H9 (cell line): ENCODE results near the gene CRAMP1. TPM values are rescaled to one million over a fixed set of nuclear protein-coding genes. Genes with fewer than 3 reads are reported as not detected.

Source experiments
- DNase-seq: peaks from one replicate; pipeline ENCODE4 v3.0.0-alpha.2; 2017
- H2AFZ ChIP-seq: one replicate; pipeline ENCODE4 v1.6.1; 2013; ENCODE audit warnings: mild to moderate bottlenecking, low read length, control low read depth, moderate library complexity
- H2AK5ac ChIP-seq: 2 replicates; pipeline ENCODE4 v1.6.1; 2013; ENCODE audit warnings: low read length, control low read depth, mixed read lengths; ENCODE audit not compliant: insufficient read length
- H2BK120ac ChIP-seq: one replicate; pipeline ENCODE4 v1.6.1; 2013; ENCODE audit warnings: low read depth, mild to moderate bottlenecking, low read length, control low read depth, inconsistent platforms; ENCODE audit not compliant: poor library complexity, severe bottlenecking
- H2BK12ac ChIP-seq: 2 replicates; pipeline ENCODE4 v1.6.1; 2013; ENCODE audit warnings: low read length, control low read depth, mixed read lengths, low read depth; ENCODE audit not compliant: insufficient read length
- H2BK15ac ChIP-seq: 2 replicates; pipeline ENCODE4 v1.6.1; 2013; ENCODE audit warnings: low read depth, low read length, control low read depth
- H2BK20ac ChIP-seq: one replicate; pipeline ENCODE4 v1.6.1; 2013; ENCODE audit warnings: low read depth, mild to moderate bottlenecking, low read length, control low read depth, inconsistent platforms; ENCODE audit not compliant: poor library complexity, severe bottlenecking
- H2BK5ac ChIP-seq: 2 replicates; pipeline ENCODE4 v1.6.1; 2013; ENCODE audit warnings: low read length, control low read depth, mixed read lengths; ENCODE audit not compliant: insufficient read length
- H3K14ac ChIP-seq: 2 replicates; pipeline ENCODE4 v1.6.1; 2013; ENCODE audit warnings: low read length, control low read depth; ENCODE audit not compliant: insufficient read depth
- H3K18ac ChIP-seq: 2 replicates; pipeline ENCODE4 v1.6.1; 2013; ENCODE audit warnings: low read depth, mild to moderate bottlenecking, mixed read lengths, low read length, control low read depth; ENCODE audit not compliant: insufficient read length
- H3K23ac ChIP-seq: 2 replicates; pipeline ENCODE4 v1.6.1; 2013; ENCODE audit warnings: low read length, control low read depth, mixed read lengths, low read depth; ENCODE audit not compliant: insufficient read length
- H3K23me2 ChIP-seq: 2 replicates; pipeline ENCODE4 v1.6.1; 2013; ENCODE audit warnings: low read depth, mild to moderate bottlenecking, mixed read lengths, low read length, control low read depth; ENCODE audit not compliant: insufficient read length, poor library complexity, severe bottlenecking
- H3K27ac ChIP-seq: 2 replicates; pipeline ENCODE4 v1.5.1; 2013; ENCODE audit warnings: low read length, control low read depth, mixed read lengths, low read depth; ENCODE audit not compliant: insufficient read length
- H3K27me3 ChIP-seq: 2 replicates; pipeline ENCODE4 v1.6.1; 2013; ENCODE audit warnings: low read length, control low read depth, inconsistent platforms; ENCODE audit not compliant: insufficient read depth
- H3K4ac ChIP-seq: 2 replicates; pipeline ENCODE4 v1.6.1; 2013; ENCODE audit warnings: low read depth, mild to moderate bottlenecking, control low read depth, inconsistent platforms, low read length, moderate library complexity
- H3K4me1 ChIP-seq: 2 replicates; pipeline ENCODE4 v1.6.1; 2013; ENCODE audit warnings: low read length, control low read depth, inconsistent platforms; ENCODE audit not compliant: insufficient read depth
- H3K4me2 ChIP-seq: 2 replicates; pipeline ENCODE4 v1.6.1; 2013; ENCODE audit warnings: low read length, control low read depth, mixed read lengths; ENCODE audit not compliant: insufficient read length, insufficient read depth
- H3K56ac ChIP-seq: 2 replicates; pipeline ENCODE4 v1.6.1; 2013; ENCODE audit warnings: low read depth, mild to moderate bottlenecking, mixed read lengths, low read length, control low read depth; ENCODE audit not compliant: insufficient read length
- H3K79me1 ChIP-seq: 2 replicates; pipeline ENCODE4 v1.6.1; 2013; ENCODE audit warnings: low read depth, mild to moderate bottlenecking, moderate library complexity, low read length, control low read depth, inconsistent platforms; ENCODE audit not compliant: insufficient read depth, poor library complexity, severe bottlenecking
- H3K79me2 ChIP-seq: 2 replicates; pipeline ENCODE4 v1.6.1; 2013; ENCODE audit warnings: low read length, control low read depth, inconsistent platforms; ENCODE audit not compliant: insufficient read depth
- H3K9ac ChIP-seq: 2 replicates; pipeline ENCODE4 v1.6.1; 2013; ENCODE audit warnings: low read length, control low read depth, mixed read lengths; ENCODE audit not compliant: insufficient read length; ENCODE audit errors: extremely low read depth
- H3K9me3 ChIP-seq: one replicate; pipeline ENCODE4 v1.6.1; 2013; ENCODE audit warnings: low read depth, low read length, inconsistent platforms; ENCODE audit not compliant: control insufficient read depth
- H3T11ph ChIP-seq: one replicate; pipeline ENCODE4 v1.6.1; 2013; ENCODE audit warnings: mild to moderate bottlenecking, low read length, control low read depth, inconsistent platforms
- H4K20me1 ChIP-seq: one replicate; pipeline ENCODE4 v1.6.1; 2013; ENCODE audit not compliant: control insufficient read depth, insufficient read length, insufficient read depth
- H4K5ac ChIP-seq: 2 replicates; pipeline ENCODE4 v1.6.1; 2013; ENCODE audit warnings: low read depth, mild to moderate bottlenecking, mixed read lengths, low read length, control low read depth; ENCODE audit not compliant: insufficient read length
- H4K8ac ChIP-seq: replicated peaks from 2 replicates; pipeline ENCODE4 v1.6.1; 2013; ENCODE audit warnings: low read length, control low read depth, mixed read lengths, low read depth; ENCODE audit not compliant: insufficient read length
- H4K91ac ChIP-seq: 2 replicates; pipeline ENCODE4 v1.6.1; 2013; ENCODE audit warnings: low read depth, mild to moderate bottlenecking, moderate library complexity, mixed read lengths, low read length, control low read depth; ENCODE audit not compliant: insufficient read length
- H3K27ac Mint-ChIP-seq, 3 experiments: 2 replicates in 2 of 3; 3 replicates in 1 of 3; pipeline ENCODE4 v1.8.0; 2020 to 2021; ENCODE audit warnings: mixed read lengths in 3 of 3, mild to moderate bottlenecking in 1 of 3, moderate library complexity in 1 of 3
- H3K27me3 Mint-ChIP-seq: 2 replicates; pipeline ENCODE4 v1.8.0; 2021; ENCODE audit warnings: low read depth, mild to moderate bottlenecking, moderate library complexity, mixed read lengths
- H3K36me3 Mint-ChIP-seq, 3 experiments: 2 replicates in 2 of 3; 3 replicates in 1 of 3; pipeline ENCODE4 v1.8.0; 2020 to 2021; ENCODE audit warnings: low read depth in 3 of 3, mixed read lengths in 3 of 3; ENCODE audit not compliant: insufficient read depth in 1 of 3
- H3K4me1 Mint-ChIP-seq, 2 experiments: 2 replicates each; pipeline ENCODE4 v1.8.0; 2020; ENCODE audit warnings: mixed read lengths in 2 of 2
- H3K4me3 Mint-ChIP-seq, 2 experiments: 2 replicates in 1 of 2; 3 replicates in 1 of 2; pipeline ENCODE4 v1.8.0; 2020 to 2021; ENCODE audit warnings: mild to moderate bottlenecking in 2 of 2, mixed read lengths in 2 of 2, moderate library complexity in 1 of 2
- H3K9me3 Mint-ChIP-seq, 2 experiments: 2 replicates in 1 of 2; 3 replicates in 1 of 2; pipeline ENCODE4 v1.8.0; 2020; ENCODE audit warnings: mild to moderate bottlenecking in 2 of 2, mixed read lengths in 2 of 2, moderate library complexity in 1 of 2
- CTCF ChIP-seq: fragments of 200-600 bp; sonication (generic); conservative IDR thresholded peaks from 3 replicates; pipeline ENCODE4 v1.8.0; 2021; ENCODE audit warnings: antibody characterized with exemption, mild to moderate bottlenecking
- WGBS: extraction: QIAGEN DNeasy Blood & Tissue Kit; methylation state at CpG from one replicate; pipeline ENCODE4 v1.1.7; 2013; ENCODE audit warnings: missing lambda C conversion rate, low lambda C conversion rate, mixed read lengths; ENCODE audit not compliant: insufficient read length; ENCODE audit errors: extremely low coverage; 5-methylcytosine and 5-hydroxymethylcytosine counted together
- total RNA-seq: library from RNA; stranded (reverse); gene quantifications from 2 replicates; pipeline ENCODE4 v1.2.1, GENCODE V29; 2021

CRAMP1 gene
- total RNA-seq, 1 experiment from 2014 or later: 46.2 TPM

DNA sequence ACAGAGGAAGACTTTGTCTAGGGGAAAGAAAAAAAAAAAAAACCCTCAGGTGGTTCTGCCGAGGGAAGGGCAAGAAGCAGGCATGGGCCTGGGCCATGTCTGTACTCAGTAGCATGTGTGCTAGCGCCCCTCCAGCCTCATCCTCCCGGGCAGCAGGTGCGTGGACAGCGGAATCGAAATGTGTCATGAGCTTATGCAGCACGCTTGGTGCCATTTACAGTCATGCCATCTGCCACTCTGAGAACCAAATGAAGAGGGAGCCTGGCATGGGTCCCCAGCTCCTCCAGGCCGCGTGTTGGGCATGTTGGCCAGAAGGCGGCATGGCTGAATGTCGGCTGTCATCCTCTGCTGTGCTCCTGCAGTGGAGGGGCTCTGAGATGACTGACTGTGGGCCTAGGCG, 31.4 kb downstream of the CRAMP1 start:
- H3K9ac ChIP-seq: no peak overlapping the region
- H2AK5ac ChIP-seq: no peak overlapping the region
- no peak overlapping the region for H3K27ac ChIP-seq
- H3K27me3 ChIP-seq: no peaks in the 10 kb centered on the region
- TF ChIP-seq CTCF: no peak
- H2BK15ac ChIP-seq: no peak overlapping the region
- no peak overlapping the region for H2BK120ac ChIP-seq
- H2BK20ac ChIP-seq: no peak overlapping the region
- no peaks in the 10 kb centered on the region for H3K9me3 Mint-ChIP-seq
- DNase-seq: no peak
- no peak overlapping the region for H4K8ac ChIP-seq
- no peak overlapping the region for H3K4me2 ChIP-seq
- H3K4ac ChIP-seq: no peak overlapping the region
- no CpG with 5 or more reads among the region's 12 CpGs for WGBS
- H3K27me3 Mint-ChIP-seq: no peaks in the 10 kb centered on the region
- no peak overlapping the region for H3K23ac ChIP-seq
- H3K79me2 ChIP-seq: 0 out of 2 replicates have a peak, but pooled peaks cover 2% of the 10 kb centered on the region
- no peaks in the 10 kb centered on the region for H3K4me1 ChIP-seq
- H2BK5ac ChIP-seq: no peak overlapping the region
- H2BK12ac ChIP-seq: no peak overlapping the region
- H3K14ac ChIP-seq: no peak overlapping the region
- no peak overlapping the region for H3T11ph ChIP-seq
- H4K91ac ChIP-seq: no peak overlapping the region
- H3K27ac Mint-ChIP-seq: peak overlapping the region in 1 of 3 experiments; percentile 12; a peak in 2 of 7 replicates
- H3K4me3 Mint-ChIP-seq: no peak overlapping the region
- H4K5ac ChIP-seq: no peak overlapping the region
- H3K36me3 Mint-ChIP-seq: peaks cover 23 to 79% (median 70%) of the 10 kb centered on the region in 3 experiments
- H3K4me1 Mint-ChIP-seq: peaks cover 0 to 14% of the 10 kb centered on the region in 2 experiments; a peak in 2 of 4 replicates
- H3K23me2 ChIP-seq: no peaks in the 10 kb centered on the region
- H3K79me1 ChIP-seq: no peaks in the 10 kb centered on the region
- H2AFZ ChIP-seq: no peak overlapping the region
- H3K18ac ChIP-seq: no peak overlapping the region
- no peaks in the 10 kb centered on the region for H4K20me1 ChIP-seq
- H3K9me3 ChIP-seq: no peaks in the 10 kb centered on the region
- H3K56ac ChIP-seq: no peak overlapping the region
